NCI-H345 (cell line): Measurements from ENCODE around the gene KCNAB2.

Experiments used
- DNase-seq: peaks from one replicate; lab custom pipeline; 2025; lab: John Stamatoyannopoulos, UW

Gene KCNAB2

DNA sequence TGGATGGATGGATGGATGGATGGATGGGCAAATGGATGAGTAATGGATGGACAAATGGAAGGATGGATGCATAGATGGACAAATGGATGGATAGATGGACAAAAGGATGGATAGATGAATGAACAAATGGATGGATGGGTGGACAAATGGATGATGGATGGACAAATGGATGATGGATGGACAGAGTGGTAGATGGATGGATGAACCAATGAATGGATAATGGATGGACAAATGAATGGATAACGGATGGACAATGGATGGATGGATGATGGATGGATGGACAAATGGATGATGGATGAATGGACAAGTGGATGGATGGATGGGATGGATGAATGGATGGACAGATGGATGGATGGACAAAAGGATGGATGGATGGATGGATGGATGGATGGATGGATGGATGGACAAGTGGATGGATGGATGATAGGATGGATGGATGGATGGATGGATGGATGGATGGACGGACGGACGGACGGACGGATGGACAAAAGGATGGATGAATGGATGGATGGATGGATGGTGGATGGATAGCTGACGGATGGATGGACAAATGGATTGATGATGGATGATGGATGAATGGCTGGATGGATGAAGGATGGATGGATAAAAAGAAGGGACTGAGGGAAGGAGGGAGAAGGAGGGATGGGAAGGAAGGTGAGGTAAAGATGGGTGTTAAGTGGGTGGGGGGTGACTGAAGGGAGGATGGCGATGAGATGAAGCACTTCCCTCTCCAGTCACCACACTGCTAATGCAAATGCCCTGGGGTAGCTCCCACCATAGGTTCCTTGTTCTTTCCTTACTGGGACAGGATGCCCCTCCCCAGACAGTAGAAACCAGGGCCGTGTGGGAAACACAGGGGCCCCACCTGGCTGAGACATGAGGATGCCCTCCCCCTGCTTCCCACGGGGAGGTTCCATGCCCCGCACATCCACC lies 104.6 kb downstream of the KCNAB2 start:
- no peak for DNase-seq
